HepG2 (cell line): ENCODE data around the gene NCOA1. TPM values are rescaled to one million over a fixed set of nuclear protein-coding genes. Genes with fewer than 3 reads are reported as not detected.

ENCODE experiments used
- AKAP8 ChIP-seq: sonication (generic); formaldehyde crosslinking; IDR thresholded peaks from 2 replicates; pipeline ENCODE4 v1.5.1; 2020; ENCODE audit warnings: mild to moderate bottlenecking, missing genetic modification reagents
- ASH2L ChIP-seq: fragments of 300-600, 200-600 bp; sonication (generic); IDR thresholded peaks from 2 replicates; pipeline ENCODE4 v1.7.0; 2017; ENCODE audit warnings: low read depth, mild to moderate bottlenecking, moderate library complexity, mixed read lengths, low read length; ENCODE audit not compliant: insufficient read length
- ATAD3A ChIP-seq: sonication (generic); formaldehyde crosslinking; IDR thresholded peaks from 2 replicates; pipeline ENCODE4 v1.4.0; 2020; ENCODE audit warnings: missing genetic modification reagents
- GATA4 ChIP-seq: sonication (generic); IDR thresholded peaks from 2 replicates; pipeline ENCODE4 v1.6.1; 2016; ENCODE audit warnings: antibody characterized with exemption, low read depth, borderline replicate concordance
- GATAD2A ChIP-seq: IDR thresholded peaks from 2 replicates; pipeline ENCODE4 v1.6.1; 2016
- JUND ChIP-seq: sonication (generic); formaldehyde crosslinking; IDR thresholded peaks from 2 replicates; pipeline ENCODE4 v1.8.0; 2022; ENCODE audit warnings: mild to moderate bottlenecking, missing genetic modification reagents
- NR2F1 ChIP-seq, 2 experiments: fragments of 450-650 bp in 1 of 2; formaldehyde crosslinking in 1 of 2; IDR thresholded peaks; 2 replicates each; pipeline versions ENCODE4 v1.5.0 to v1.6.1; 2016 to 2020; ENCODE audit warnings: mild to moderate bottlenecking in 1 of 2, missing compliant biosample characterization in 1 of 2, missing genetic modification reagents in 1 of 2, moderate library complexity in 1 of 2
- PRMT3 ChIP-seq: sonication (generic); formaldehyde crosslinking; IDR thresholded peaks from 2 replicates; pipeline ENCODE4 v1.8.1; 2022; ENCODE audit warnings: low read depth, mild to moderate bottlenecking, moderate library complexity, missing genetic modification reagents, borderline replicate concordance
- SKI ChIP-seq: fragments of 450-650 bp; IDR thresholded peaks from one replicate; pipeline ENCODE4 v1.6.1; 2018; ENCODE audit warnings: mild to moderate bottlenecking; ENCODE audit not compliant: partially characterized antibody
- SMAD1 ChIP-seq: sonication (generic); formaldehyde crosslinking; IDR thresholded peaks from 2 replicates; pipeline ENCODE4 v1.4.0; 2020; ENCODE audit warnings: missing genetic modification reagents, low read depth, mild to moderate bottlenecking, borderline replicate concordance
- TBL1XR1 ChIP-seq: fragments of 150-350 bp; IDR thresholded peaks from 2 replicates; pipeline ENCODE4 v1.6.1; 2014; ENCODE audit warnings: borderline replicate concordance, low read length; ENCODE audit not compliant: partially characterized antibody
- ZMAT3 ChIP-seq: sonication (generic); formaldehyde crosslinking; conservative IDR thresholded peaks from 2 replicates; pipeline ENCODE4 v1.7.0; 2021; ENCODE audit warnings: missing genetic modification reagents
- ZNF207 ChIP-seq: fragments of 450-650 bp; IDR thresholded peaks from 2 replicates; pipeline ENCODE4 v1.6.1; 2016; ENCODE audit warnings: antibody characterized with exemption, borderline replicate concordance
- ZNF256 ChIP-seq: sonication (generic); formaldehyde crosslinking; conservative IDR thresholded peaks from 2 replicates; pipeline ENCODE4 v1.4.0; 2020; ENCODE audit warnings: missing genetic modification reagents
- ZNF484 ChIP-seq: sonication (generic); formaldehyde crosslinking; IDR thresholded peaks from 2 replicates; pipeline ENCODE4 v1.5.1; 2020; ENCODE audit warnings: mild to moderate bottlenecking, low read depth, missing genetic modification reagents, borderline replicate concordance
- ZNF501 ChIP-seq: sonication (generic); formaldehyde crosslinking; IDR thresholded peaks from 2 replicates; pipeline ENCODE4 v1.5.1; 2020; ENCODE audit warnings: mild to moderate bottlenecking, moderate library complexity, missing genetic modification reagents
- ZNF598 ChIP-seq: sonication (generic); formaldehyde crosslinking; IDR thresholded peaks from 2 replicates; pipeline ENCODE4 v1.5.1; 2020; ENCODE audit warnings: mild to moderate bottlenecking, missing genetic modification reagents, borderline replicate concordance
- ZNF878 ChIP-seq: sonication (generic); formaldehyde crosslinking; IDR thresholded peaks from 2 replicates; pipeline ENCODE4 v1.8.1; 2023; ENCODE audit warnings: mild to moderate bottlenecking, missing genetic modification reagents, moderate library complexity
- ZSCAN22 ChIP-seq: sonication (generic); formaldehyde crosslinking; IDR thresholded peaks from 2 replicates; pipeline ENCODE4 v1.4.0; 2020; ENCODE audit warnings: mild to moderate bottlenecking, missing genetic modification reagents
- polyA plus RNA-seq, 8 experiments: library from polyadenylated mRNA; depleted of rRNA in 3 of 8; stranded (reverse) in 7 of 8; unstranded in 1 of 8; fragments of >200 nt; fragmentation: Illumina TruSeq in 4 of 8; extraction: Trizol in 4 of 8; gene quantifications; 2 replicates each; pipeline versions ENCODE4 v1.2.1 to v1.2.3, GENCODE V29; 2011 to 2016; ENCODE audit warnings: low read depth in 4 of 8, missing spikeins in 1 of 8, mixed read lengths in 1 of 8; ENCODE audit not compliant: insufficient read depth in 1 of 8
- total RNA-seq, 5 experiments: library from RNA; depleted of rRNA; stranded (reverse); fragments of >200 nt; fragmentation: Illumina TruSeq; extraction: Trizol; gene quantifications; 2 replicates each; pipeline ENCODE4 v1.2.3, GENCODE V29; 2016; ENCODE audit warnings: low read depth in 1 of 5
- TF ChIP-seq, protein P1 (sequence below): sonication (generic); formaldehyde crosslinking; IDR thresholded peaks from 2 replicates; pipeline ENCODE4 v1.5.0; 2020; ENCODE audit warnings: mild to moderate bottlenecking, missing genetic modification reagents, borderline replicate concordance
- TF ChIP-seq, protein P2 (sequence below): sonication (generic); formaldehyde crosslinking; IDR thresholded peaks from 2 replicates; pipeline ENCODE4 v1.5.0; 2020; ENCODE audit warnings: mild to moderate bottlenecking, missing genetic modification reagents
- TF ChIP-seq, protein P3 (sequence below): sonication (generic); formaldehyde crosslinking; IDR thresholded peaks from 2 replicates; pipeline ENCODE4 v1.4.0; 2020; ENCODE audit warnings: missing genetic modification reagents
- TF ChIP-seq, protein P4 (sequence below): sonication (generic); formaldehyde crosslinking; IDR thresholded peaks from 2 replicates; pipeline ENCODE4 v1.4.0; 2020; ENCODE audit warnings: missing genetic modification reagents, mild to moderate bottlenecking, borderline replicate concordance
- TF ChIP-seq, protein P5 (sequence below): sonication (generic); formaldehyde crosslinking; IDR thresholded peaks from 2 replicates; pipeline ENCODE4 v1.4.0; 2020; ENCODE audit warnings: missing genetic modification reagents, borderline replicate concordance

NCOA1 gene
- total and polyA plus RNA-seq, 2 of the 13 experiments (the other 11 are each of a cell fraction or from before 2014, with no cell fraction given): 10.0 to 10.4 TPM

DNA sequence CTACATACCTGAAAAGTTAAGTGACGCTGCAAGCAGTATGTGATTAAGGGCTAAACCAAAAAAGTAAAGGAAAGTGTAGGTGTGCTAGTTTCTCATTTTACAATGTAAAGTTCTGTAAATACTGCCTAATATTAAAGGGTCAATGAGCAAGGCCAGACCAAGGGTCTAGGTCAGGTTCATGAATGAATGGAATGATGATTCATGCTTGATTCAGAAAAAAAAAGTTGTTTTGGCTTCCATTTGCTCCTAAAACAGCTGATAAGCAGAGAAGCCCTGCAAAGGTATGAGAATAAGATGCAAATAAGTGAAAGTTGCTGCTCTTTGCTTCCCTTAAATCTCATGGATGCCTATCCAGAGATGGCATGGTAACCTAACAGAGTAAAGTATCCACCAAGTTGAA lies 240.9 kb downstream of the NCOA1 start (continued):
- TF ChIP-seq, protein P1, sequence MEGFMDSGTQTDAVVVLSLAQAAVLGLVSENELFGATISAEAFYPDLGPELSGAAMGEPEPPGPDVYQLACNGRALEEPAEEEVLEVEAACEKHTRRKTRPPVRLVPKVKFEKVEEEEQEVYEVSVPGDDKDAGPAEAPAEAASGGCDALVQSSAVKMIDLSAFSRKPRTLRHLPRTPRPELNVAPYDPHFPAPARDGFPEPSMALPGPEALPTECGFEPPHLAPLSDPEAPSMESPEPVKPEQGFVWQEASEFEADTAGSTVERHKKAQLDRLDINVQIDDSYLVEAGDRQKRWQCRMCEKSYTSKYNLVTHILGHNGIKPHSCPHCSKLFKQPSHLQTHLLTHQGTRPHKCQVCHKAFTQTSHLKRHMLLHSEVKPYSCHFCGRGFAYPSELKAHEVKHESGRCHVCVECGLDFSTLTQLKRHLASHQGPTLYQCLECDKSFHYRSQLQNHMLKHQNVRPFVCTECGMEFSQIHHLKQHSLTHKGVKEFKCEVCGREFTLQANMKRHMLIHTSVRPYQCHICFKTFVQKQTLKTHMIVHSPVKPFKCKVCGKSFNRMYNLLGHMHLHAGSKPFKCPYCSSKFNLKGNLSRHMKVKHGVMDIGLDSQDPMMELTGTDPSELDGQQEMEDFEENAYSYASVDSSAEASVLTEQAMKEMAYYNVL: no peak
- TF ChIP-seq ATAD3A (CRISPR knock-in tag): no peak
- TF ChIP-seq NR2F1 (CRISPR knock-in tag; IDR thresholded peaks at IDR 0.05): peak in 1 of 2 experiments; percentile 46; a peak in 2 of 4 replicates
- no peak for TF ChIP-seq ZNF484 (CRISPR knock-in tag)
- no peak for TF ChIP-seq ZSCAN22 (CRISPR knock-in tag)
- TF ChIP-seq ZNF256 (CRISPR knock-in tag): no peak
- TF ChIP-seq GATA4: no peak
- TF ChIP-seq, protein P2, sequence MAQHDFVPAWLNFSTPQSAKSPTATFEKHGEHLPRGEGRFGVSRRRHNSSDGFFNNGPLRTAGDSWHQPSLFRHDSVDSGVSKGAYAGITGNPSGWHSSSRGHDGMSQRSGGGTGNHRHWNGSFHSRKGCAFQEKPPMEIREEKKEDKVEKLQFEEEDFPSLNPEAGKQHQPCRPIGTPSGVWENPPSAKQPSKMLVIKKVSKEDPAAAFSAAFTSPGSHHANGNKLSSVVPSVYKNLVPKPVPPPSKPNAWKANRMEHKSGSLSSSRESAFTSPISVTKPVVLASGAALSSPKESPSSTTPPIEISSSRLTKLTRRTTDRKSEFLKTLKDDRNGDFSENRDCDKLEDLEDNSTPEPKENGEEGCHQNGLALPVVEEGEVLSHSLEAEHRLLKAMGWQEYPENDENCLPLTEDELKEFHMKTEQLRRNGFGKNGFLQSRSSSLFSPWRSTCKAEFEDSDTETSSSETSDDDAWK: no peak
- TF ChIP-seq, protein P3, sequence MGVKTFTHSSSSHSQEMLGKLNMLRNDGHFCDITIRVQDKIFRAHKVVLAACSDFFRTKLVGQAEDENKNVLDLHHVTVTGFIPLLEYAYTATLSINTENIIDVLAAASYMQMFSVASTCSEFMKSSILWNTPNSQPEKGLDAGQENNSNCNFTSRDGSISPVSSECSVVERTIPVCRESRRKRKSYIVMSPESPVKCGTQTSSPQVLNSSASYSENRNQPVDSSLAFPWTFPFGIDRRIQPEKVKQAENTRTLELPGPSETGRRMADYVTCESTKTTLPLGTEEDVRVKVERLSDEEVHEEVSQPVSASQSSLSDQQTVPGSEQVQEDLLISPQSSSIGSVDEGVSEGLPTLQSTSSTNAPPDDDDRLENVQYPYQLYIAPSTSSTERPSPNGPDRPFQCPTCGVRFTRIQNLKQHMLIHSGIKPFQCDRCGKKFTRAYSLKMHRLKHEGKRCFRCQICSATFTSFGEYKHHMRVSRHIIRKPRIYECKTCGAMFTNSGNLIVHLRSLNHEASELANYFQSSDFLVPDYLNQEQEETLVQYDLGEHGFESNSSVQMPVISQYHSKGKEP (CRISPR knock-in tag): no peak
- TF ChIP-seq ASH2L: no peak
- TF ChIP-seq GATAD2A (CRISPR knock-in tag): no peak
- no peak for TF ChIP-seq SMAD1 (CRISPR knock-in tag)
- TF ChIP-seq TBL1XR1: peak; percentile 57
- TF ChIP-seq JUND (CRISPR knock-in tag): 0 out of 2 replicates have a peak, but pooled peaks have one; percentile 14
- TF ChIP-seq ZMAT3: no peak
- no peak for TF ChIP-seq ZNF598
- TF ChIP-seq ZNF501 (CRISPR knock-in tag): no peak
- TF ChIP-seq, protein P4, sequence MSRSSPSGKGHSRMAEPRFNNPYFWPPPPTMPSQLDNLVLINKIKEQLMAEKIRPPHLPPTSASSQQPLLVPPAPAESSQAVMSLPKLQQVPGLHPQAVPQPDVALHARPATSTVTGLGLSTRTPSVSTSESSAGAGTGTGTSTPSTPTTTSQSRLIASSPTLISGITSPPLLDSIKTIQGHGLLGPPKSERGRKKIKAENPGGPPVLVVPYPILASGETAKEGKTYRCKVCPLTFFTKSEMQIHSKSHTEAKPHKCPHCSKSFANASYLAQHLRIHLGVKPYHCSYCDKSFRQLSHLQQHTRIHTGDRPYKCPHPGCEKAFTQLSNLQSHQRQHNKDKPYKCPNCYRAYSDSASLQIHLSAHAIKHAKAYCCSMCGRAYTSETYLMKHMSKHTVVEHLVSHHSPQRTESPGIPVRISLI: peak; percentile 59; the same call in 1 of the 2 replicates
- TF ChIP-seq ZNF207: no peak
- TF ChIP-seq SKI: peak; percentile 55
- TF ChIP-seq, protein P5, sequence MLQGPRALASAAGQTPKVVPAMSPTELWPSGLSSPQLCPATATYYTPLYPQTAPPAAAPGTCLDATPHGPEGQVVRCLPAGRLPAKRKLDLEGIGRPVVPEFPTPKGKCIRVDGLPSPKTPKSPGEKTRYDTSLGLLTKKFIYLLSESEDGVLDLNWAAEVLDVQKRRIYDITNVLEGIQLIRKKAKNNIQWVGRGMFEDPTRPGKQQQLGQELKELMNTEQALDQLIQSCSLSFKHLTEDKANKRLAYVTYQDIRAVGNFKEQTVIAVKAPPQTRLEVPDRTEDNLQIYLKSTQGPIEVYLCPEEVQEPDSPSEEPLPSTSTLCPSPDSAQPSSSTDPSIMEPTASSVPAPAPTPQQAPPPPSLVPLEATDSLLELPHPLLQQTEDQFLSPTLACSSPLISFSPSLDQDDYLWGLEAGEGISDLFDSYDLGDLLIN (CRISPR knock-in tag): no peak
- no peak for TF ChIP-seq PRMT3 (CRISPR knock-in tag)
- no peak for TF ChIP-seq ZNF878 (CRISPR knock-in tag)
- TF ChIP-seq AKAP8 (CRISPR knock-in tag): no peak
